Adipose tissue (tissue), 3 donors: ENCODE measurements around the gene KCTD2. TPM values are rescaled to one million over a fixed set of nuclear protein-coding genes. Genes with fewer than 3 reads are reported as not detected.

Experiments
- H3K27ac ChIP-seq: one replicate; pipeline ENCODE4 v1.5.1; 2013; ENCODE audit warnings: low read depth, low read length
- WGBS, 3 donors: extraction: QIAGEN DNeasy Blood & Tissue Kit; methylation state at CpG; one replicate each; pipeline ENCODE4 v1.1.7; 2013; 5-methylcytosine and 5-hydroxymethylcytosine counted together
- polyA plus RNA-seq, 3 donors: library from polyadenylated mRNA; stranded (reverse); fragments of 200-250 nt; gene quantifications; one replicate each; pipeline ENCODE4 v1.2.3, GENCODE V29; 2013
- donor health status: healthy with polysubstance abuse.
- donor health status: Bipolar disorder and iron deficiency.
- donor health status: healthy.

Gene KCTD2
- polyA plus RNA-seq, 3 donors, result 8.4 to 31.6 (median 23.7) TPM

DNA sequence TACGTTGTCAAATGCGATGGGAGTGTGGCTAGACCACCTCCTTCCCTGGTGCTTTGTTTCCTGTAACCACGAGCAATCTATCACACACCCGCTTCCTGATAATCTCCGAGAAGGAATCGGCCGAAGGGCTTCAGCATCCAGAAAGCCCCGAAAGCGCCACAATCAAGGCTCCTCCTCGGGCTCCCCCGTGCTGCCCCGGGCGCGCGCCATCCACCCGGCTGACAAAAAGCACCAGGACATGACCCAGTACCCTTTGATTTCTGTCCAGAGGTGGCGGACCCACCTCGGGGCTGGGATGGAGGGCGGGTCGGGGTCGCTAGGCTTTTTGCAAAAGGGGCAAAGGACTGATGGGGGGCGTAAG, 62.0 kb downstream of the KCTD2 start:
- 6 to 24% (median 7%) methylated on average over 22 of the region's 22 CpGs for WGBS, 3 donors
- H3K27ac ChIP-seq, result no peak overlapping the region

DNA sequence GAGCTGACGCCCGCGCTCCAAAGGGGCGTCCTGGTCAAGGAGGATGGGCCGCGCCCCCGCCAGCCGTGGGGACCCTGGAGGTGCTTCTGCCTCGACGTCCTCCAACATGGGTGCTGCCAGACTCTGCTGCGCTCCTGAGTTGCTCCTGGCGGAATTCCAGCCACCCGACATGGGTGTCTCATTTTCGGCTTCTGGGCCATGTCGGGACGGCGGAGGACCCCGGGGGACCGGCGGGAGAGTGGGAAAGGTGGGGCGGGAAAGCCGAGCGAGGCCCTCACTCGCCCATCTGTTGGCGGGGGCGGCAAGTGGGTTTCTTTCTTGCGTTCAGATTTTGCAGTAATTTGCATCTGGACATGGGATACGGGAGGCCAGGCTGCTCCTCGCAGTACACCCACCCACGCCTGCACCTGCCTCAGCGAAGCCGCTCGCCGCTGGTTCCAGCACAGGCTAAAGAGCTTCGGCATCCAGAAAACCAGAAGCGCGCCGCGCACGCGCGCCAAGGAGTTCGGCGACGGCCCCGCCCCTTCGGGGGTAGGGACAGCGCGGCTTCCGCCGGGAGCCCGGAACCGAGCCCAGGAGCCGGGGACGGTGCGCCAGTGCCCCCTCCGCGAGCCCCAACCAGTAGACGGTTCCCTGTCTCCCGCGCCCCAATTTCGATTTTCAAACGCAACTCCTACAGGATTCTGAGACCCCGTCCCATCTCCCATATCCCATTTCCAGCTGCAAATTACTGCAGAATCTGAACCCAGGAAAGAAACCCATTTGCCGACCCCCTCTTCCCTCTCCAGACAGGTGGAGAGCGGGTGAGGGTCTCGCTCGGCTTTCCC, 62.6 kb downstream of the KCTD2 start, which contains the start of gene ARMC7:
TSS of gene ARMC7 (plus strand) at position 563 of the 827 bp plus-strand sequence. CDS start 320 bp downstream, outside the sequence.
- no peak within 1 kb of the TSS for H3K27ac ChIP-seq

DNA sequence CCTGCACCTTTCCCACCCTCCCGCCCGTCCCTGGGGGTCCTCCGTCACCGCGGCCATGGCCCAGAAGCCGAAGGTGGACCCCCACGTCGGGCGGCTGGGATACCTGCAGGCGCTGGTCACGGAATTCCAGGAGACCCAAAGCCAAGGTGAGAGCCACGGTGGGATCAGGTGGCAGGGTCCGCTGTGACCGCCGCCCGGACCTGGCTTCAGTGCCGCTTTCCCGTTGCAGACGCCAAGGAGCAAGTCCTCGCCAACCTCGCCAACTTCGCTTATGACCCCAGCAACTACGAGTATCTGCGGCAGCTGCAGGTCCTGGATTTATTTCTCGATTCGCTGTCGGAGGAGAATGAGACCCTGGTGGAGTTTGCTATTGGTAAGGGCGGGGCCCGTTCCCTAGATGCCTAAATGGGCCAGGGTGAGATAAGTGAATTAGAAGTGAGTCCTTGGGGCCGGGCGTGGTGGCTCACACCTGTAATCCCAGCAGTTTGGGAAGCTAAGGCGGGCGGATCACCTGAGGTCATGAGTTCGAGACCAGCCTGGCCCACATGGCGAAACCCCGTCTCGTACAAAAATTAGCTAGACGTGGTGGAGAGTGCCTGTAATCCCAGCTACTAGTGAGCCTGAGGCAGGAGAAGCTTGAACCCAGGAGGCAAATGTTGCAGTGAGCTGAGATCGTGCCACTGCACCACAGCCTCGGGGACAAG, 63.4 kb downstream of the KCTD2 start:
- 19 to 24% (median 21%) methylated on average over 35 to 40 of the region's 40 CpGs for WGBS, 3 donors
- no peak overlapping the region for H3K27ac ChIP-seq

More for the DNA sequence above, 62.6 kb downstream of the KCTD2 start, which contains the start of gene ARMC7:
- 0% methylated on average over 60 to 68 of the region's 68 CpGs for whole genome bisulfite sequencing, 3 donors

DNA sequence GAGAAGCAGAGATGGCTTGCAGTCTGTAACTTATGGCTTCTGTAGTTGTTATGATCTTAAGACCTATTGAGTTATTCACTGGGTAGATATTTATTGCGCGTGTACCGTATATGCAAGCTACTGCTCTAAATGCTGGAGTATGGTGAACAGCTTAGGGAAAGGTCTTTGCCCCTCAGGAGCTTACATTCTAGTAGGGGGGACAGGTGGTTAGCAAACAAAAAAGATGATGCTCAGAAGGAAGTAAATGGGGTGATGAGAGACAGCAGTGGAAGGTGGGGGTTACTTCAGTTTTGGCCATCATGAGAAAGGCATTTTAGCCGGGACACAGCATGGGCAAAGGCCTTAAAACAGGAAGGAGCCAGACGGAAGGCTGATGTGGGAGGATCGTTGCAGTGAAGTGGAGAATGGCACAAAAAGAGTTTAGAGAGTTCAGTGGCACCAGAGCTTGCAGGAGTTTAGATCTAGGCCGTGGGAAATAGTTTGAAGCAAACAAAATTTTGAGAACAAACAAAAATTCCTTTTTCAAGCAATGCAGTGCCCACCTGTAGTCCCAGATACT, 64.8 kb downstream of the KCTD2 start:
- H3K27ac ChIP-seq, result no peak overlapping the region
- 70 to 90% (median 83%) methylated on average over 7 of the region's 7 CpGs for WGBS, 3 donors

DNA sequence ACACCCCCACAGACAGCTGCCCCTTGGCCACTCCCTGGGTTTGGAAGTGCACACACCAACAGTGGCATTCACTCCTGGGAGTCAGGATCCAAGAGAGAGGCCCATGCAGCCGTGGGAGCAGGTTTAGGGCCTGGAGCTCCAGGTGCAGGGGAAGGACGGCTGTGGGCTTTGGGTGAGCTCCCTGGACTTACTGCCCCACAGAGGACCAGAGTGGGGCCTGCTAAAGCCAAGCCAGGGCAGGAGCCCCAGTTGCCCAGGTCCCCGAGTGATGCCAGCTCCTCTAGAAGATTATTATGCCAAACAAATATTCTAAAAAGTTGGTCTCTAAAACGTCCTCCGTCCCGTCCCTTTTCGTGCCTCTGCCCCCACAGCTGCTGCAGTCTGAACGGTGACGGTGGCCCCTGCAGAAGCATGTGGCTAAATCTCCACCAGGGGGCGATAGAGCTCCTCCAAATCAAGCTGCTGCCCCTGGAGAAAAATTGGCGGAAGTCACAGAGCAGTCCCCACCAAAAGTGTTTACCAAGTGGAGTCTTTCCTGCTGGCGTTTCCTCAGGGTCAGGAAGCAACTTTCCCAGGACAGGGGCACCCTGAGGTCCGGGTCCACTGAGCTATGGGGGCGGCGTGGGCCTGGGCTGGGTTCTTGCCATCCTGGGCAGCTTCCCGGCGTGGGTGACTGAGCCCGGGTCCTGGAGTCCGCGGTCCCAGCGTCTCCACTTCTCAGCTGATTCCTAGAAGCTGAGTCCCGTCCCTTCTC, 67.0 kb downstream of the KCTD2 start:
- no peak overlapping the region for H3K27ac ChIP-seq
- WGBS, 3 donors, result 2 to 4% (median 2%) methylated on average over 22 of the region's 22 CpGs

DNA sequence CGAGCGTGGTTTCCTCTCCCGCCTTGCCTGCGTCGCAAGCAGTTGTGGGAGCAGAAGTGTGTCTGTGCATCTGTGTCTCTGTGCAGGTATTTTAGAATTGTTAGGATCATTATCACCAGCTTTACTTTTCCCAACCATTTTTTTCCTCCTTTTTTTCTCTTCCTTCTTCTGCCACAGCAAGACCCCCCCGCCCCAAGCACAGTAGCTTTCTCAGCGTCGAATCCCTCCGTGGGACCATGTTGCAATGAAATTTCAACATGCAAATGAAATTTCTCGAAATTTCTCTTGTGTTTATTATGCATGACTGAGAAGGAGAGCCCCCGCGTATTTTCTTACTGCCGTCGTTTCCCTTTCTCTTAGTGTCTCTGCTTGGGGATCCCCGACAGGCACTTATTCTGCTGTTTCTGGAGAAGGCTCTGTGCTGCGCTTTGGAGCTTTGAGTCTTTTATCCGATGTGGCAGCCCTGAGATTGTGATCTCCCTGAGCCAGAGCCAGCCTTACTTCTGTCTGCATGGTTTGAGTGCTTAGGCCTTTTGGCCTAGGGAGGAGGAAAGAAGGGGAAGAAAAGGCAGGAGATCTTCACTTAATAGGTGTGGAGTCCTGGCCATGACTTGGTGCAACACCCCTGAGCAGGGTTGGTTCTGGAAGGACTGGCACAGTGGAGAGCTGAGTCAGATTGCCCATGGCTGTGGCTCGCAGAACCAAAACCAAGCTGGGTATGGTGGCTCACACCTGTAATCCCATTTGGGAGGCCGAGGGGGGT, 67.7 kb downstream of the KCTD2 start:
- no peak overlapping the region for H3K27ac ChIP-seq
- 26 to 40% (median 31%) methylated on average over 19 of the region's 19 CpGs for WGBS, 3 donors

Other genes starting within 250 kb of the KCTD2 start
- 1 to 10 TPM in 1 of 3 donors, under 1 TPM in 2; 0.18 to 1.1 (median 0.56) TPM for gene GRIN2C, start 187.3 kb upstream of the KCTD2 start, polyA plus RNA-seq
- gene FDXR, start 174.2 kb upstream of the KCTD2 start, polyA plus RNA-seq, result 10 to 100 TPM in 1 of 3 donors, 1 to 10 TPM in 2; 5.7 to 14.1 (median 6.2) TPM
- gene FADS6, start 153.6 kb upstream of the KCTD2 start, polyA plus RNA-seq, result under 1 TPM in 2 of 3 donors, not detected in 1; 0.05 to 0.06 TPM
- under 1 TPM in 1 of 3 donors, not detected in 2; 0.03 TPM for gene USH1G, start 124.0 kb upstream of the KCTD2 start, polyA plus RNA-seq
- gene OTOP2, start 123.0 kb upstream of the KCTD2 start, polyA plus RNA-seq, result under 1 TPM in 1 of 3 donors, not detected in 2; 0.06 TPM
- gene OTOP3, start 111.3 kb upstream of the KCTD2 start, polyA plus RNA-seq, result under 1 TPM in 1 of 3 donors, not detected in 2; 0.38 TPM
- 10 to 100 TPM; 13.8 to 98.5 (median 26.3) TPM for gene HID1, start 74.5 kb upstream of the KCTD2 start, polyA plus RNA-seq
- 10 to 100 TPM in 1 of 3 donors, 1 to 10 TPM in 2; 1.9 to 10.6 (median 7.0) TPM for gene CDR2L, start 59.6 kb upstream of the KCTD2 start, polyA plus RNA-seq
- 10 to 100 TPM; 27.7 to 43.5 (median 39.3) TPM for gene MRPL58, start 34.6 kb upstream of the KCTD2 start, polyA plus RNA-seq
- gene ATP5PD, start 256 bp upstream of the KCTD2 start, polyA plus RNA-seq, result 100 to 1,000 TPM; 180 to 535 (median 429) TPM
- 1 to 10 TPM; 2.0 to 7.1 (median 5.6) TPM for gene SLC16A5, start 40.7 kb downstream of the KCTD2 start, polyA plus RNA-seq
- gene ARMC7, start 62.7 kb downstream of the KCTD2 start, polyA plus RNA-seq, result 1 to 10 TPM; 2.9 to 6.1 (median 4.2) TPM
- gene NT5C, start 84.5 kb downstream of the KCTD2 start, polyA plus RNA-seq, result 10 to 100 TPM; 37.9 to 55.8 (median 51.3) TPM
- 10 to 100 TPM; 23.9 to 63.1 (median 56.7) TPM for gene JPT1, start 107.3 kb downstream of the KCTD2 start, polyA plus RNA-seq
- gene SUMO2, start 135.7 kb downstream of the KCTD2 start, polyA plus RNA-seq, result 100 to 1,000 TPM in 1 of 3 donors, 10 to 100 TPM in 2; 31.2 to 122 (median 53.5) TPM
- gene NUP85, start 158.5 kb downstream of the KCTD2 start, polyA plus RNA-seq, result 10 to 100 TPM; 26.8 to 40.3 (median 31.3) TPM
- gene GGA3, start 214.4 kb downstream of the KCTD2 start, polyA plus RNA-seq, result 10 to 100 TPM; 16.3 to 28.2 (median 22.0) TPM
- 10 to 100 TPM; 28.9 to 82.7 (median 51.6) TPM for gene MRPS7, start 214.7 kb downstream of the KCTD2 start, polyA plus RNA-seq
- 10 to 100 TPM; 18.0 to 21.6 (median 19.0) TPM for gene MIF4GD, start 224.0 kb downstream of the KCTD2 start, polyA plus RNA-seq
- gene SLC25A19, start 242.2 kb downstream of the KCTD2 start, polyA plus RNA-seq, result 10 to 100 TPM in 2 of 3 donors, 1 to 10 TPM in 1; 8.1 to 13.8 (median 12.4) TPM